SU-DHL-6 (cell line): ENCODE measurements around the gene RAB1B.

Experiments used
- H2AFZ ChIP-seq: fragments of 200-600 bp; sonication (generic); 2 replicates; pipeline ENCODE4 v1.6.1; 2014; ENCODE audit warnings: low read depth, mild to moderate bottlenecking, moderate library complexity, mixed read lengths, antibody characterized with exemption, low read length; ENCODE audit not compliant: severe bottlenecking
- H3F3A ChIP-seq: fragments of 200-600 bp; shearing (Covaris generic); 2 replicates; pipeline ENCODE4 v1.6.0; 2016; ENCODE audit warnings: antibody characterized with exemption, mild to moderate bottlenecking; ENCODE audit not compliant: insufficient read depth
- H3K27ac ChIP-seq: fragments of 200-600 bp; sonication (generic); 2 replicates; pipeline ENCODE4 v1.5.1; 2016; ENCODE audit warnings: low read depth, mild to moderate bottlenecking, low read length, moderate library complexity, mixed read lengths
- H3K27me3 ChIP-seq: fragments of 200-600 bp; sonication (generic), shearing (Covaris generic); 2 replicates; pipeline ENCODE4 v1.6.0; 2014; ENCODE audit warnings: mild to moderate bottlenecking, low read length
- H3K36me3 ChIP-seq: fragments of 200-600 bp; sonication (generic); 2 replicates; pipeline ENCODE4 v1.6.1; 2014; ENCODE audit warnings: mild to moderate bottlenecking, low read length, mixed read lengths
- H3K4me2 ChIP-seq: fragments of 300-600, 200-600 bp; shearing (Covaris generic), sonication (generic); 2 replicates; pipeline ENCODE4 v1.6.0; 2014; ENCODE audit warnings: low read length, low read depth, mild to moderate bottlenecking; ENCODE audit not compliant: poor library complexity, severe bottlenecking
- H3K4me3 ChIP-seq: fragments of 200-600 bp; sonication (generic); 2 replicates; pipeline ENCODE4 v1.5.1; 2014; ENCODE audit warnings: antibody characterized with exemption, low read length, mild to moderate bottlenecking, mixed read lengths; ENCODE audit not compliant: insufficient read depth, poor library complexity, severe bottlenecking
- H3K79me2 ChIP-seq: fragments of 200-600 bp; sonication (generic); 2 replicates; pipeline ENCODE4 v1.6.1; 2014; ENCODE audit warnings: mild to moderate bottlenecking, low read length, moderate library complexity; ENCODE audit not compliant: insufficient read depth
- H3K9ac ChIP-seq: fragments of 200-600 bp; sonication (generic); 2 replicates; pipeline ENCODE4 v1.7.0; 2014; ENCODE audit warnings: mild to moderate bottlenecking, low read length
- H3K9me2 ChIP-seq: fragments of 200-600 bp; sonication (generic); replicated peaks from 2 replicates; pipeline ENCODE4 v1.6.1; 2014; ENCODE audit warnings: low read length; ENCODE audit not compliant: insufficient read depth
- H3K9me3 ChIP-seq: fragments of 200-600 bp; sonication (generic); 2 replicates; pipeline ENCODE4 v1.6.1; 2014; ENCODE audit warnings: low read length, mixed read lengths; ENCODE audit not compliant: insufficient read depth
- H4K20me1 ChIP-seq: fragments of 200-600 bp; sonication (generic); 2 replicates; pipeline ENCODE4 v1.6.1; 2014; ENCODE audit warnings: low read depth, mild to moderate bottlenecking, antibody characterized with exemption, low read length, moderate library complexity, mixed read lengths
- EZH2phosphoT487 ChIP-seq: fragments of 200-600 bp; sonication (generic), shearing (Covaris generic); conservative IDR thresholded peaks from 2 replicates; pipeline ENCODE4 v1.6.1; 2018; ENCODE audit warnings: mild to moderate bottlenecking, antibody characterized with exemption, low read length, moderate library complexity, mixed read lengths
- TF ChIP-seq, protein P1 (sequence below): fragments of 200-600 bp; sonication (generic); IDR thresholded peaks from one replicate; pipeline ENCODE4 v1.5.1; 2017; ENCODE audit warnings: antibody characterized with exemption, mild to moderate bottlenecking, low read length, moderate library complexity; ENCODE audit not compliant: insufficient read depth, poor library complexity, severe bottlenecking

The RAB1B gene

DNA sequence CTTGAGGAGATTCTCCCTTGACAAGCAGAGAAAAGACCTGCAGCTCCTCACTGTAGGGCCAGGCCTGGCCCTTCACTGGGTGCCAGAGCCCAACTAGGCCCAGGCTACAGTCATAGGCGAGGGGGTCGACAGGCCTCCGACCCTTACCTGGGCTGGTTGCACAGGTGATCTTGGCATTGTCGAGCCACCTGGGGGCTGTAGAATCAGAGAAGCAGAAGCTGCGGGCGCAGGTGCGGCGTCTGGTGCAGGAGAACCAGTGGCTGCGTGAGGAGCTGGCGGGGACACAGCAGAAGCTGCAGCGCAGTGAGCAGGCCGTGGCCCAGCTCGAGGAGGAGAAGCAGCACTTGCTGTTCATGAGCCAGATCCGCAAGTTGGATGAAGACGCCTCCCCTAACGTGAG lies 6.9 kb upstream of the RAB1B start:
- no peak overlapping the region for H3K4me3 ChIP-seq
- H3K4me2 ChIP-seq: no peak overlapping the region
- no peaks in the 10 kb centered on the region for H3F3A ChIP-seq
- H3K9ac ChIP-seq: no peak overlapping the region
- TF ChIP-seq EZH2phosphoT487: no peak
- TF ChIP-seq, protein P1, sequence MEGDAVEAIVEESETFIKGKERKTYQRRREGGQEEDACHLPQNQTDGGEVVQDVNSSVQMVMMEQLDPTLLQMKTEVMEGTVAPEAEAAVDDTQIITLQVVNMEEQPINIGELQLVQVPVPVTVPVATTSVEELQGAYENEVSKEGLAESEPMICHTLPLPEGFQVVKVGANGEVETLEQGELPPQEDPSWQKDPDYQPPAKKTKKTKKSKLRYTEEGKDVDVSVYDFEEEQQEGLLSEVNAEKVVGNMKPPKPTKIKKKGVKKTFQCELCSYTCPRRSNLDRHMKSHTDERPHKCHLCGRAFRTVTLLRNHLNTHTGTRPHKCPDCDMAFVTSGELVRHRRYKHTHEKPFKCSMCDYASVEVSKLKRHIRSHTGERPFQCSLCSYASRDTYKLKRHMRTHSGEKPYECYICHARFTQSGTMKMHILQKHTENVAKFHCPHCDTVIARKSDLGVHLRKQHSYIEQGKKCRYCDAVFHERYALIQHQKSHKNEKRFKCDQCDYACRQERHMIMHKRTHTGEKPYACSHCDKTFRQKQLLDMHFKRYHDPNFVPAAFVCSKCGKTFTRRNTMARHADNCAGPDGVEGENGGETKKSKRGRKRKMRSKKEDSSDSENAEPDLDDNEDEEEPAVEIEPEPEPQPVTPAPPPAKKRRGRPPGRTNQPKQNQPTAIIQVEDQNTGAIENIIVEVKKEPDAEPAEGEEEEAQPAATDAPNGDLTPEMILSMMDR: no peak
- no peaks in the 10 kb centered on the region for H3K27me3 ChIP-seq
- no peaks in the 10 kb centered on the region for H3K36me3 ChIP-seq
- no peaks in the 10 kb centered on the region for H3K9me3 ChIP-seq
- H3K9me2 ChIP-seq: no peaks in the 10 kb centered on the region
- no peaks in the 10 kb centered on the region for H4K20me1 ChIP-seq
- H3K27ac ChIP-seq: no peak overlapping the region
- no peak overlapping the region for H2AFZ ChIP-seq
- H3K79me2 ChIP-seq: no peaks in the 10 kb centered on the region; the same call in 1 of the 2 replicates

DNA sequence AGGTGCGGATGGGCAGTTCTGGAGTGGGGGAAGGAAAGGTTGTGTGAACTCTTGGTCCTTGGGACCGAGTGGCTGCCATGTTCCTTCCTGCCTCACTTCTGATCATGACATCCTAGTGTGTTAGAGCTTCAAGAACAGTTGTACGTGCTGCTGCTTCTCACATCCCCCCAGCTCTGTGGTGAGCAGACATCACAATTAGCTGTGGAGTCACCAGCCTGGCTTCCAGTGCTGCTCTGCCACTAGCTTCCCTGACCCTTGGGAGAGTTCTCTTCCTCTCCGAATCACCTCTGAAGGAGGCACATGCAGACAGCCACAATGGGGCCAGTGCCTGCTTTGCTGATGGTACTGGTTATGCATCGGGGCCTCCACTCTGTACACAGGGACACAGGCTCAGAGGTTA lies 6.2 kb upstream of the RAB1B start:
- Histone ChIP-seq H2AFZ (no peak overlapping the region), H3K9me2 (no peaks in the 10 kb centered on the region), H3K27me3 (no peaks in the 10 kb centered on the region), H3K36me3 (no peaks in the 10 kb centered on the region), H3K9me3 (no peaks in the 10 kb centered on the region), H3K79me2 (no peaks in the 10 kb centered on the region; the same call in 1 of the 2 replicates), H3K4me3 (no peak overlapping the region), H3K4me2 (no peak overlapping the region), H3F3A (no peaks in the 10 kb centered on the region), H3K9ac (no peak overlapping the region), H3K27ac (no peak overlapping the region), H4K20me1 (no peaks in the 10 kb centered on the region)
- TF ChIP-seq EZH2phosphoT487: no peak
- TF ChIP-seq, protein P1: no peak

DNA sequence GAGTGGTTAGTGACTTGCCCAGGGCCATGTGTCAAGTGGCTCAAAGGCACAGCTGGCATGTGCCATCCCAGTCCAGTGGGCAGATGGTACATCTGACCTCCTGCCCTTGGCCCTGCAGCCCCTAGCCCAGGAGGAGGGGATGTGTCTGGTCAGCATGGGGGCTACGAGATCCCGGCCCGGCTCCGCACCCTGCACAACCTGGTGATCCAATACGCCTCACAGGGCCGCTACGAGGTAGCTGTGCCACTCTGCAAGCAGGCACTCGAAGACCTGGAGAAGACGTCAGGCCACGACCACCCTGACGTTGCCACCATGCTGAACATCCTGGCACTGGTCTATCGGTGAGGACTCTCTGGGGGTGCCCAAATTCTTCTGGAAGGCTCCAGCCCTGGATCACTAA lies 5.7 kb upstream of the RAB1B start:
- Histone ChIP-seq H3K27me3 (no peaks in the 10 kb centered on the region), H3K9me2 (no peaks in the 10 kb centered on the region), H3K9ac (no peak overlapping the region), H4K20me1 (no peaks in the 10 kb centered on the region), H3F3A (peaks cover 1% of the 10 kb centered on the region; the same call in 1 of the 2 replicates), H3K79me2 (no peaks in the 10 kb centered on the region; the same call in 1 of the 2 replicates), H3K9me3 (no peaks in the 10 kb centered on the region), H3K4me3 (no peak overlapping the region), H3K36me3 (no peaks in the 10 kb centered on the region), H2AFZ (no peak overlapping the region), H3K27ac (no peak overlapping the region), H3K4me2 (no peak overlapping the region)
- no peak for TF ChIP-seq EZH2phosphoT487
- TF ChIP-seq, protein P1: no peak
